ENCODE data around the gene CEP170B. TPM values are rescaled to one million over a fixed set of nuclear protein-coding genes. Genes with fewer than 3 reads are reported as not detected.
"Not testable (repeated sequence)": the region's sequence is repeated elsewhere in the genome, so short reads cannot be mapped to it uniquely, and the experiment has no call there.

CEP170B gene
- total RNA-seq, 2 experiments from 2014 or later, result 3.9 to 4.0 TPM

- Mint-ChIP-seq H3K27ac (no peak overlapping the region), H3K4me3 (no peak overlapping the region), H3K36me3 (ENCODE audit: low read depth) (no peaks in the 10 kb centered on the region), H3K27me3 (peaks cover 3% of the 10 kb centered on the region), H3K9me3 (ENCODE audit: low read depth) (no peaks in the 10 kb centered on the region), H3K4me1 (peaks cover 3% of the 10 kb centered on the region)
- ATAC-seq (no peak), DNase-seq (no peak)
- intact Hi-C loops (cut with DNase I, micrococcal nuclease), result no loop called here
- ChIA-PET CTCF (interaction anchor here (0.5 kb wide), 1 partner anchor 173 kb away, joined by 3 read pairs; no protein-coding TSS in a partner anchor), POLR2A (no interaction called here)
Measured at GRCh38 chr14:104898870-104899510, 33.9 kb downstream of the CEP170B start.

- Mint-ChIP-seq H3K4me3 (no peak overlapping the region), H3K4me1 (peaks cover 3% of the 10 kb centered on the region), H3K9me3 (ENCODE audit: low read depth) (no peaks in the 10 kb centered on the region), H3K27ac (no peak overlapping the region), H3K36me3 (ENCODE audit: low read depth) (no peaks in the 10 kb centered on the region), H3K27me3 (peaks cover 10% of the 10 kb centered on the region)
- intact Hi-C loops (cut with DNase I, micrococcal nuclease), result no loop called here
- DNase-seq, result no peak
- ChIA-PET CTCF (no interaction called here), POLR2A (no interaction called here)
- ATAC-seq, result no peak
Measured at GRCh38 chr14:104899781-104900180, 34.7 kb downstream of the CEP170B start.

- ATAC-seq, result no peak
- Mint-ChIP-seq H3K27me3 (peaks cover 12% of the 10 kb centered on the region), H3K9me3 (ENCODE audit: low read depth) (no peaks in the 10 kb centered on the region), H3K4me1 (peaks cover 3% of the 10 kb centered on the region), H3K27ac (no peak overlapping the region), H3K4me3 (no peak overlapping the region), H3K36me3 (ENCODE audit: low read depth) (no peaks in the 10 kb centered on the region)
- no peak for DNase-seq
- intact Hi-C loops (cut with DNase I, micrococcal nuclease), result no loop called here
- ChIA-PET POLR2A (no interaction called here), CTCF (interaction anchor here (0.7 to 1.0 kb wide), 3 partner anchors 72 to 187 kb away, joined by 3 read pairs; no protein-coding TSS in a partner anchor)
Measured at GRCh38 chr14:104900639-104901512, 35.8 kb downstream of the CEP170B start.

- intact Hi-C loops (cut with DNase I, micrococcal nuclease), result no loop called here
- Mint-ChIP-seq H3K36me3 (ENCODE audit: low read depth) (no peaks in the 10 kb centered on the region), H3K9me3 (ENCODE audit: low read depth) (no peaks in the 10 kb centered on the region), H3K4me3 (no peak overlapping the region), H3K4me1 (peaks cover 3% of the 10 kb centered on the region), H3K27ac (no peak overlapping the region), H3K27me3 (peaks cover 20% of the 10 kb centered on the region)
- POLR2A ChIA-PET, result no interaction called here
- CTCF ChIA-PET, result interaction anchor here (0.7 kb wide), 1 partner anchor 11 kb away, joined by 3 read pairs; no protein-coding TSS in a partner anchor
- no peak for ATAC-seq
- no peak for DNase-seq
Measured at GRCh38 chr14:104903990-104904389, 38.9 kb downstream of the CEP170B start.

GRCh38 chr14:104904650-104905578, 39.8 kb downstream of the CEP170B start:
- DNase-seq, result not testable (repeated sequence)

DNA sequence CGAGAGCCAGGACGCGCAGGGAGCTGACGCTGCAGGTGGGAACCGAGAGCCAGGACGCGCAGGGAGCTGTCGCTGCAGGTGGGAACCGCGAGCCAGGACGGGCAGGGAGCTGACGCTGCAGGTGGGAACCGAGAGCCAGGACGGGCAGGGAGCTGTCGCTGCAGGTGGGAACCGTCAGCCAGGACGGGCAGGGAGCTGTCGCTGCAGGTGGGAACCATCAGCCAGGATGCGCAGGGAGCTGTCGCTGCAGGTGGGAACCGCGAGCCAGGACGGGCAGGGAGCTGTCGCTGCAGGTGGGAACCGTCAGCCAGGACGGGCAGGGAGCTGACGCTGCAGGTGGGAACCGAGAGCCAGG, 40.5 kb downstream of the CEP170B start:
- POLR2A ChIA-PET; H3K4me3 Mint-ChIP-seq; H3K9me3 Mint-ChIP-seq (ENCODE audit: low read depth); H3K27ac Mint-ChIP-seq; H3K4me1 Mint-ChIP-seq; intact Hi-C loops (cut with DNase I, micrococcal nuclease); ATAC-seq; H3K36me3 Mint-ChIP-seq (ENCODE audit: low read depth); CTCF ChIA-PET; DNase-seq: not testable (repeated sequence)
- H3K27me3 Mint-ChIP-seq, result peaks cover 28% of the 10 kb centered on the region

More at GRCh38 chr14:104904650-104905578, 39.8 kb downstream of the CEP170B start:
- H3K4me1 Mint-ChIP-seq; H3K4me3 Mint-ChIP-seq; H3K27ac Mint-ChIP-seq; ATAC-seq; H3K36me3 Mint-ChIP-seq (ENCODE audit: low read depth); intact Hi-C loops (cut with DNase I, micrococcal nuclease); CTCF ChIA-PET; H3K9me3 Mint-ChIP-seq (ENCODE audit: low read depth): not testable (repeated sequence)
- H3K27me3 Mint-ChIP-seq, result peaks cover 24% of the 10 kb centered on the region
- POLR2A ChIA-PET, result interaction anchor here (0.7 kb wide), 1 partner anchor 157 kb away, joined by 3 read pairs; no protein-coding TSS in a partner anchor

DNA sequence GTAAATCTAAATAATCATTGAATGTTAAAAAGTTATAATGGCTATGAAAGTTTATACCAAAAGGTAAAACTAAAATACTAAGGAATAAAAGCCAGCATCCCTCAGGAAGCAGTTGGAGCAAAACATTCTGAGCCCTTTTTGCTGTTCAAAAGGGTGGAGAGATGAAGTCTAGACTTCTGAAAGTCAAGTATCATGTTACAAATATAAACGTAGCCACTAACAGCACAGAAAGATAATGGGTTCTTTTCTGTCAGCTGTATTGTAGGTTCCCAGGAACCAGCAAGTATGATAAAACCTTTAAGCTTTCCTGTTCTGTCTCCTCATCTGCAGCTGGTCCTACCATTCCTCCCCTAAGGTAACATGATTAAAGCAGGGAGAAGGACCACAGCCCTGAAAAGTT, 43.2 kb downstream of the CEP170B start:
- Mint-ChIP-seq H3K4me1 (no peaks in the 10 kb centered on the region), H3K27me3 (peaks cover 39% of the 10 kb centered on the region), H3K36me3 (ENCODE audit: low read depth) (no peaks in the 10 kb centered on the region), H3K9me3 (ENCODE audit: low read depth) (peaks cover 6% of the 10 kb centered on the region), H3K4me3 (no peak overlapping the region), H3K27ac (no peak overlapping the region)
- ATAC-seq, result no peak
- ChIA-PET CTCF (interaction anchor here (0.6 to 0.8 kb wide), 3 partner anchors 11 to 129 kb away, joined by 3 to 4 read pairs (median 3); no protein-coding TSS in a partner anchor), POLR2A (no interaction called here)
- no peak for DNase-seq
- intact Hi-C loops (cut with DNase I, micrococcal nuclease), result no loop called here

DNA sequence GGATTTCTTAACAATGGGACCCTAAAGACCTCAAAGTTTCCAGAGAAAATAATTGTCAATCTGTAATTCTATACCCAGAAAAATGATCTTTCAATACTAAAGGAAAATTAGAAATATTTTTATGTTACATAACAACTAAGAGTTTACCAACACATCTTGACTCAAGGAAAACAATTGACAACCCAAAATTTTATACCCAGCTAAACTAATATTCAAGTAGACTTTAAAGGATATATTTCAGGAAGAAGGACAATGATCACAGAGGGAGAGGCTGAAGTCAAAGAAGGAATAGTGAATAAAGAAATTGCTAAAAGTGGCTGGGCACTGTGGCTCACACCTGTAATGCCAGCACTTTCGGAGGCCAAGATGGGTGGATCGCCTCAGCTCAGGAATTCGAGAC, 47.0 kb downstream of the CEP170B start:
- H3K9me3 Mint-ChIP-seq (ENCODE audit: low read depth), result peaks cover 6% of the 10 kb centered on the region
- POLR2A ChIA-PET, result no interaction called here
- ATAC-seq, result no peak
- H3K4me3 Mint-ChIP-seq, result no peak overlapping the region
- intact Hi-C loops (cut with DNase I, micrococcal nuclease), result no loop called here
- CTCF ChIA-PET, result interaction anchor here (0.6 to 1.4 kb wide), 3 partner anchors 16 to 834 kb away, joined by 3 to 5 read pairs (median 3); no protein-coding TSS in a partner anchor
- peaks cover 33% of the 10 kb centered on the region for H3K27me3 Mint-ChIP-seq
- no peak overlapping the region for H3K27ac Mint-ChIP-seq
- no peak for DNase-seq
- H3K36me3 Mint-ChIP-seq (ENCODE audit: low read depth), result no peaks in the 10 kb centered on the region
- H3K4me1 Mint-ChIP-seq, result no peaks in the 10 kb centered on the region

DNA sequence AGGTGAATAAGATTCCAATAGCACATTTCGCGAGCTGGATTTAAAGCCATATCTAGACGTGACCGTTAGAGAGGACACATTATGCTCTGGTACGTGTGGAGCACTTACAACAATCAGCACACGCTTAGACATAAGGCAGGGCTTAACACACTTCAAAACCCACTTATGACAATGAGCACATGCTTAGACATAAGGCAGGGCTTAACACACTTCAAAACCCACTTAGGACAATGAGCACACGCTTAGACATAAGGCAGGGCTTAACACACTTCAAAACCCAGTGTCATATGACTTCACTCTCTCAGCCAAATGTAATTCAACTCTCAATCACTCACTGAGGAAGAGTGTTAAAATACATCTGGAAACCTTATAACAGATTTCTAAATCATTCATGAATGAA, 48.4 kb downstream of the CEP170B start:
- H3K27ac Mint-ChIP-seq, result no peak overlapping the region
- no peak overlapping the region for H3K4me3 Mint-ChIP-seq
- POLR2A ChIA-PET, result no interaction called here
- H3K9me3 Mint-ChIP-seq (ENCODE audit: low read depth), result peaks cover 6% of the 10 kb centered on the region
- DNase-seq (no peak), ATAC-seq (no peak)
- no peaks in the 10 kb centered on the region for H3K36me3 Mint-ChIP-seq (ENCODE audit: low read depth)
- intact Hi-C loops (cut with DNase I, micrococcal nuclease), result no loop called here
- H3K27me3 Mint-ChIP-seq, result peaks cover 27% of the 10 kb centered on the region
- CTCF ChIA-PET, result interaction anchor here (0.5 to 1.0 kb wide), 2 partner anchors 145 to 211 kb away, joined by 3 to 4 read pairs; no protein-coding TSS in a partner anchor
- no peaks in the 10 kb centered on the region for H3K4me1 Mint-ChIP-seq

- H3K36me3 Mint-ChIP-seq (ENCODE audit: low read depth), result no peaks in the 10 kb centered on the region
- H3K9me3 Mint-ChIP-seq (ENCODE audit: low read depth), result no peaks in the 10 kb centered on the region
- H3K27ac Mint-ChIP-seq, result no peak overlapping the region
- intact Hi-C loops (cut with DNase I, micrococcal nuclease), result no loop called here
- ChIA-PET POLR2A (interaction anchor here (0.7 kb wide), 1 partner anchor 277 kb away, joined by 3 read pairs; no protein-coding TSS in a partner anchor), CTCF (interaction anchor here (0.8 kb wide), 1 partner anchor 43 kb away, joined by 3 read pairs; no protein-coding TSS in a partner anchor)
- no peaks in the 10 kb centered on the region for H3K4me1 Mint-ChIP-seq
- no peak overlapping the region for H3K4me3 Mint-ChIP-seq
- no peak for DNase-seq
- ATAC-seq, result no peak
- H3K27me3 Mint-ChIP-seq, result peaks cover 14% of the 10 kb centered on the region
Measured at GRCh38 chr14:104917116-104917515, 52.0 kb downstream of the CEP170B start.

DNA sequence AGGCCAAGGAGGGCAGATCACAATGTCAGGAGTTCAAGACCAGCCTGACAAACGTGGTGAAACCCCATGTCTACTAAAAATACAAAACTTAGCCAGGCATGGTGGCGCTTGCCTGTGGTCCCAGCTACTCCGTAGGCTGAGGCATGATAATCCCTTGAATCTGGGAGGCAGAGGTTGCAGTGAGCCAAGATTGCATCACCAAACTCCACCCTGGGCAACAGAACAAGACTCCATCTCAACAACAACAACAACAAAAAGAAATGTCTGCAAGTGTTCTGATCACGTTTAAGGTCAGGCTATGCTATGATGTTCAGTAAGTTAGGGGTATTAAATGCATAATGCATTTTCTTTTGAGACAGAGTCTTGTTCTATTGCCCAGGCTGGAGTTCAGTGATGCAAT, 52.9 kb downstream of the CEP170B start:
- DNase-seq (no peak), ATAC-seq (no peak)
- no peak overlapping the region for H3K4me3 Mint-ChIP-seq
- no peaks in the 10 kb centered on the region for H3K36me3 Mint-ChIP-seq (ENCODE audit: low read depth)
- H3K27me3 Mint-ChIP-seq, result peaks cover 12% of the 10 kb centered on the region
- POLR2A ChIA-PET, result interaction anchor here (0.7 kb wide), 1 partner anchor 276 kb away, joined by 3 read pairs; no protein-coding TSS in a partner anchor
- H3K9me3 Mint-ChIP-seq (ENCODE audit: low read depth), result no peaks in the 10 kb centered on the region
- no peak overlapping the region for H3K27ac Mint-ChIP-seq
- intact Hi-C loops (cut with DNase I, micrococcal nuclease), result no loop called here
- CTCF ChIA-PET, result no interaction called here
- no peaks in the 10 kb centered on the region for H3K4me1 Mint-ChIP-seq
